ENCODE measurements around the gene LPP.

GRCh38 chr3:188326111-188326510 lies 172.2 kb downstream of the LPP start:
- no peak for TF ChIP-seq CTCF (conservative IDR thresholded peaks at IDR 0.05)
- no peak for TF ChIP-seq EZH2 (IDR thresholded peaks at IDR 0.05; ENCODE audit: low read depth)

All from PC-9 (cell line).